ENCODE data around the gene RPH3AL. TPM values are rescaled to one million over a fixed set of nuclear protein-coding genes. Genes with fewer than 3 reads are reported as not detected.
"Not testable (repeated sequence)": the region's sequence is repeated elsewhere in the genome, so short reads cannot be mapped to it uniquely, and the experiment has no call there.

RPH3AL gene
- total RNA-seq, 1 donor from 2014 or later: 26.7 TPM

DNA sequence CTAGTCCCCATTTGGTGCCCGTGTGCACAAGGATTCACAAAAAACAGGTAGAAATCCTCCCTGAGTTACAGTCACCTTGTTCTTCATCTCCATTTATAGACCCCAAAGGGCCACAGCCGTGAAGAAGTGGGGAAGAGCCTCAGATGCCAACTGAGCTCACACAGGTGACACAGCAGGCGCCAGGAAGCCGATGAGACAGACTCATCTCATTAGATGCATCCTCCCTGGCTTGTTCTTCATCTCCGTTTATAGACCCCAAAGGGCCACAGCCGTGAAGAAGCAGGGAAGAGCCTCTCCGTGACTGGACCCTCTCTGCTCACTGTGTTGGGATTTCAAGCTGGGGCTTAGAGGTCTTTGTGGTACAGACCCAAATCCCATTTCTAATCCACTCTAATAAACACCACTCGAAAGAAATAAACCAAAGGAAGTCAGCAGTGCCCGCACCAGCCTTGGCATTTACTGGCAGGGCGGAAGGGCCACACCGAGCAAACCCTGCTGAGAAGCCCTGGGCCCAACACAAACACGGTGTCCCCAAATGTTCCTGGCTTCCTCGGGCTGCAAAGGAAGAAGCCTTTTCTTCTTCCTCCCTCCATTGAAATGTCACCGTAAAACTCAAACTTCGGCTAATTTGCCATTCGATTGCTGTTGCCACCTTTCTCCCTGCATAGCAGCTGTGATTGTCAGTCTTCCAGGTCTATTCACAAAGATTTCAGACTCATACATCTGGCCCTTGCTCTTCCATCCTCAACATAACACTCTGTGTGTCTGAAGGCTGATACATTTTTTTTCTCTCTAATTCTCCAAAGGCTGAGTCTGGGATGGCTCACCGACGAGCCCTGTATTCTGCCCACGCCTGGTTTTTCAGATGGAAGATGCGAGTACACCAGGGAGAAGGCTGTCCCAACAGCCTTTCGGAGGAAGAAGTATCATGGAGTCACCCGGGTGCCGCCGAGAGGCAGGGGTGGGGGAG lies 126.2 kb downstream of the RPH3AL start:
- DNase-seq (ENCODE audit: low spot score): no peak

DNA sequence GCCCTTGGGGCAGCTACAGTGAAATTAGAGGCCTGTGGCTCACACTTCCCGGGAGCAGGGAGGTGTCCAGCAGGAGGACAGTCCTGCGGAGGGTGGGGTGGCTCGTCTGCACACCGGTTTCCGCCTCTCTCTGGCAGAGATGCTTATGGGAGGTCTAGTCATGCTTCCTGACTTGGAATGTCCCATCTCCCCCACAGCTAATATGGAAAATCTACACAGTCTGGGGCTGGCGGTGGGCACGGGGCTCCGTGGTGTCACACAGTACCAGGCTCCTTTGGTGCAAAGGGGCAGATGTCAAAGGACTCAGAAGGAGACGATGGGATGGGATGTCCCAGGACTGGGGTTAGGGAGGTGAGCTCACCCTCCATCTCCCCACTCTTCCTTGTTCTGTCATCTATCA lies 127.1 kb downstream of the RPH3AL start:
- no peak for DNase-seq (ENCODE audit: low spot score)

GRCh38 chr17:224576-224975 lies 128.0 kb downstream of the RPH3AL start:
- not testable (repeated sequence) for DNase-seq (ENCODE audit: low spot score)

DNA sequence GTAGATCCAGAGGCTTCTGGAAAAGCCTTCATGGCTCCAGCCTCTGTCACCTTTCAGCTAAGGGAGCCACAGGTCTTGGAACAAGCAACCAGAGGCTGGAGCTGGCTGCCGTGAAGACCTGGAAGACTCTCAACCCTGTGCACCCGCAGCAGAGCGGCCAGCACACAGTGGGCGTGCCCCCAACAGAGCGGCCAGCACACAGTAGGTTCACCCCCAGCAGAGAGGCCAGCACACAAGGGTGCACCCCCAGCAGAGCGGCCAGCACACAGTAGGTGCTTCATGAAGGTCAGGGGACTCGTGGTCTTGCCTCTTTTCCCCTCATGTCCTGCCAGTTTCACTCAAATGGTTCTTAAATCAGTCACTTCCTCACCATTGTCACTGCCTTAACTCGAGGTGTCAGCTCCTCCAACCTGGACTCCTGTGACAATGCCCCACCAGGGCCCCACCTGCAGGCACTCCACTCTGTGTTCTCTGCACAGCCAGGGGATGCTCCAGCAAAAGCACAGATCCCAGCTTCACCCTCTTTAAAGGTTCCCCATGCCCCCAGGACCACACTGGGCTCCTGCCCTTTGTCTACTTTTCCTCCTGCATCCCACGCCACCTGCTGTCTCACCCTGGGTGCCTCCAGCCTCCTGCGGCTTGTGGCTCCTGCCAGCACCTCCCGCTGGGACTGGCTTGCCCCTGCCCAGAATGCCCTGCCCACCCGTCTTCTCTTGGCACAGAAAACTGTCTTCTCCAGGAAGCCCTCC lies 128.7 kb downstream of the RPH3AL start:
- DNase-seq (ENCODE audit: low spot score): no peak

DNA sequence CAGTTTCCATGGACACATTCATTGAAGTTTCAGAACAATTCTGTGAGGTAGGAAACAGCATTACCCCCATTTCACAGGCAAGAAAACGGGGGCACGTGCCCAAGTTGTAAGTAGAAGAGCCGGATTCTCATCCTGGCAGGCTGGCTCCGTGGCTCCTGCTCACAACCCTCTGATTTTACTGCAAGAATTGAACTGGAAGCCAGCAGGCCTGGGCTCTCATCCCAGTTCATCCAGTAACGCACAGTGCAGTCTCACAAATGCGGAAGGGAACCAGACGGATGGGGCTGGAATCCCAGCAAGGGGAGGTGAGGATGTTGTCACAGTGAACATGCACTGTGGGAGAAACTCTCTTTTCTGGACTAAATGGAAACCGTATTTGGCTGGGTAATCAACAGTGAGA lies 130.4 kb downstream of the RPH3AL start:
- DNase-seq (ENCODE audit: low spot score): no peak

- DNase-seq (ENCODE audit: low spot score): no peak
Measured at GRCh38 chr17:219696-220095, 132.9 kb downstream of the RPH3AL start.

- DNase-seq (ENCODE audit: low spot score): no peak
Measured at GRCh38 chr17:218432-219110, 134.0 kb downstream of the RPH3AL start.

- DNase-seq (ENCODE audit: low spot score): no peak
Measured at GRCh38 chr17:216625-217024, 136.0 kb downstream of the RPH3AL start.

DNA sequence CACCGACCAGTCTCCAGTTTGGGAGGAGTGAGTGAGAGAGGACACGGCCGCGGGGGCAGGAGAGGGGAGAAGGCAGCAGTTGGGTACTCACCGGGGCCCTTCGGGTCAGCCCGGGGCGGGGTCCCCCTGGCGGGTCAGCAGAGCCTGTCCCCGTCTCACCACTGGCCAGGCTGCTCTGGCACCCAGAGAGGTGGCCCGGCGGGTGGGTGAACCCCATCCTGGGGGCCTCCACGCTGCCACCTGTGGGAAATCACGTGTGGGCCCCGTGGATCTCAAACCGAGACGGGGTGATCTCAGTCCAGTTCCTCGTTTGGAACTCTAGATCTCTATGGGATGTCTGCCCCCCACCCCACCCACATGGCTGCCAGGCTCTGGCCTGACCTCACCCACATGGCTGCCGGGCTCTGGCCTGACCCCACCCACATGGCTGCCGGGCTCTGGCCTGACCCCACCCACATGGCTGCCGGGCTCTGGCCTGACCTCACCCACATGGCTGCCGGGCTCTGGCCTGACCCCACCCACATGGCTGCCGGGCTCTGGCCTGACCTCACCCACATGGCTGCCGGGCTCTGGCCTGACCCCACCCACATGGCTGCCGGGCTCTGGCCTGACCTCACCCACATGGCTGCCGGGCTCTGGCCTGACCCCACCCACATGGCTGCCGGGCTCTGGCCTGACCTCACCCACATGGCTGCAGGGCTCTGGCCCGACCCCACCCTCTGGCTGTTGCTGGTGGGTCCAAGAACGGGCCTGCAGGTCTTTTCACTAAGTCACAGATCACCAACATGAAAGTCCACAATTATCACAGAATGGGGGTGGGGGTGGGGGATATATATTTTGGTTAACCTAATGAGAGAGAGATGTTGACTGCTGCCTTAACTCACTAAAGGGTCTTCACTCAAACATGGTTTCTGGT lies 136.8 kb downstream of the RPH3AL start:
- DNase-seq (ENCODE audit: low spot score): not testable (repeated sequence)

- no peak for DNase-seq (ENCODE audit: low spot score)
Measured at GRCh38 chr17:214881-215331, 137.7 kb downstream of the RPH3AL start.

- DNase-seq (ENCODE audit: low spot score): no peak
Measured at GRCh38 chr17:213286-214105, 139.1 kb downstream of the RPH3AL start.

DNA sequence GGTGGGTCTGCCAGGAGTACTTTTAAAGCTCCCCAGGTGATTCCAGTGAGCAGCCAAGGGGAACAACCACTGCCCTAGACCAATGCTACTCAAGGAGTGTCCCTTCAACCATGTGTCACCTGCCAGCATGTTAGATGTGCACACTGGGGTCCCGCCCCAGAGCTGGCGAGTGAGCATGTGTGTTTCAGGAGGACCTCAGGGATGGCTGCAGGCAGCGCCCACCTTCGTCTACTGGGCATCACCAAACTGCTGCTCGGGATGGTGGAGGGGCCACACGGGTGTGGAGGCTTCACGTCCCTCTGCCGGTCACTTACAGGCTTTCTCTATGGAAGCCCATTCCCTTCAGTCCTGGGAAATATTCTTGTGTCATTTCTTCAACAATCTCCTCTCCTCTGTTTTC lies 142.2 kb downstream of the RPH3AL start:
- no peak for DNase-seq (ENCODE audit: low spot score)

- no peak for DNase-seq (ENCODE audit: low spot score)
Measured at GRCh38 chr17:208429-208828, 144.2 kb downstream of the RPH3AL start.

DNA sequence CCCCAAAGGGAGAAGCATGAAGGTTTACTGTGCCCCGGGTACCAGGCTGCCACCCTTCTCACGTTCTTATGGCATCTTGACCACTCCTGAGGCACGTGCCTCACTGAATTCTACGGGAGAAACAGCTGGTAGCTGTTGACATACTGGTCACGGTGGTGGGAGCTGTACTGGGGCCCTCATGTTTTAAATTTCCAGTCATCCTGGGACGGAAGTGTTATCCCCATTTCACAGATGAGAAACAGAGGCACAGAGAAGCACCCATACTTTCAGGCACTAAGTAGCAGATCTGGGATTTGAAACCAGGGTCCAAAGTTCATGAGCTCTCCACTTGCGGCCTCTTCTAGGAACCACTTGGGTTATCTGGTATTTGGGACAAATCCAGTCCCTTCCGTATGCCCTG lies 144.8 kb downstream of the RPH3AL start:
- DNase-seq (ENCODE audit: low spot score): no peak

- DNase-seq (ENCODE audit: low spot score): no peak
Measured at GRCh38 chr17:206941-207560, 145.6 kb downstream of the RPH3AL start.

- not testable (repeated sequence) for DNase-seq (ENCODE audit: low spot score)
Measured at GRCh38 chr17:206484-206883, 146.1 kb downstream of the RPH3AL start.

DNA sequence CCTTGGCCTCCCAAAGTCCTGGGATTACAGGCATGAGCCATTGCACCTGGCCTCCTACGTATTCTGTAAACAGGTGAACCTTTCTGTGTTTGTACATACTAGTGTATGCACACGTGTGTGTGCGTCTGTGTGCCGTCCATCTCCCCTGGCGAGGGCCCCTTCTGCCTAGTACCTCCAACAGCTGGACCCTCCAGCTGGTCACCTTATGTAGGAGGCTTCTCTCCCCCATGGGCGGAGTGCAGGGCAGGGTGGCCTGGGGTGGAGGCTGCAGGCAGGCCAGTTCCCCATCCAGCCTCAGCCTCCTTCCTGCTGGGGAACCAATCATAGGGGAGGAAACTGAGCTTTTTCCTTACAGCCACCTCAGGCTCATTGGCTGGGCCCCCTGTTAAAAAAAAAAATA lies 146.8 kb downstream of the RPH3AL start:
- DNase-seq (ENCODE audit: low spot score): no peak

DNA sequence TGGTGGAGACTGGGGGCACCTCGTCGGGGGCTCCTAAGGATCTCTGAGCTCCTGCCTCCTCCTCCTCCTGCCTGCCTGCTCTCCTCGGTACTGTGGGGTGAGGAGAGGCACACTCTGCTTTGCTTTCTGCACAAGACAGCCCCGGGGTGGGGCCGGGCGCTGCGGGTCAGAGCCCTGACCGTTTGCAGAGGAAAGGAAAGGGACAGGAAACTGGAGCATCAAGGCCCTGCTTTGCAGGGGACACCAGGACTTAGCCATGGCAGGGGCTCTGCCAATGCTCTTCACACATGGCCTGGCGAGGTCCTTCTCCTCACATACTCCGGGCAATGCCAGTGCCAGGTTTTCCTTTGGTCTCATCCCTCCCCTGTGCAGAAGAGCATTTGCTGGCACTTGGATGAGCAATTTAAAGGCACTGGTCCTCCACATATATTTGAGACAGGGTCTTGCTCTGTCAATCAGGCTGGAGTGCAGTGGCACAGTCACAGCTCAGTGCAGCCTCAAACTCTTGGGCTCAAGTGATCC lies 147.4 kb downstream of the RPH3AL start:
- no peak for DNase-seq (ENCODE audit: low spot score)

DNA sequence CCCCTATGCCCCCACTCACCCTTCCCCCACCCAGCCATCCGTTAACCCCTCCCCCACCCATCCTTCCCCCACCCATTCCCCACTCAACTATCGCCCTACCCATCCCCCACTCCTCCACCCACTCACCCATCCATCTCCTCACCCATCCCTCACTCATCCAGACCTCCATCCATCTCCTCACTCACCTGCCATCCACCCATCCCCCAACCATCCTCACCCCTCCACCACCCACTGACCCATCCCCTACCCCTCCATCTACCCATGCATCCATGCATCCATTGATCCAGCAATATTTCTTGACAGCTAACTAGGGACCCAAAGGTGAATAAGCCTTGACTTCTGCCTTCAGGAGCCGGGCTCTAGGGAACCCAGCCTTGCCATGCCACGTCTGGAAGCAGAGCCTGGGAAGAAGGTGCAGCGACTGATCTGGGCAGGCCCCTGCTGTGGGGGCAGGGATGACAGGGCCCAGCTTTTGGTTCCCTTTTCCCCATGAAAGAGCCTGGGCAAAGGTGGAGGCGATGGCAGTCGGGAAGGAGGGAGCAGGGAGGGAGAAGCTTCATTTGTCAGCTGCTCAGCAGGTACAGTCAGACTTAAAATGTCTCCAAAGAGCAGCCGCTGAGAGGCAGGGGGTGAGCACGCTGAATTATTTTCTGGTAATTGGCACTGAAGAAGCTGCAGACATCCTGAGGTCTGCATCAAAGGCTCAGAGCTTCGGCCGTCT lies 148.0 kb downstream of the RPH3AL start:
- DNase-seq (ENCODE audit: low spot score): no peak
